Measurements from ENCODE around the gene XRCC4.
"Not testable (repeated sequence)": the region's sequence is repeated elsewhere in the genome, so short reads cannot be mapped to it uniquely, and the experiment has no call there.

Gene XRCC4

DNA sequence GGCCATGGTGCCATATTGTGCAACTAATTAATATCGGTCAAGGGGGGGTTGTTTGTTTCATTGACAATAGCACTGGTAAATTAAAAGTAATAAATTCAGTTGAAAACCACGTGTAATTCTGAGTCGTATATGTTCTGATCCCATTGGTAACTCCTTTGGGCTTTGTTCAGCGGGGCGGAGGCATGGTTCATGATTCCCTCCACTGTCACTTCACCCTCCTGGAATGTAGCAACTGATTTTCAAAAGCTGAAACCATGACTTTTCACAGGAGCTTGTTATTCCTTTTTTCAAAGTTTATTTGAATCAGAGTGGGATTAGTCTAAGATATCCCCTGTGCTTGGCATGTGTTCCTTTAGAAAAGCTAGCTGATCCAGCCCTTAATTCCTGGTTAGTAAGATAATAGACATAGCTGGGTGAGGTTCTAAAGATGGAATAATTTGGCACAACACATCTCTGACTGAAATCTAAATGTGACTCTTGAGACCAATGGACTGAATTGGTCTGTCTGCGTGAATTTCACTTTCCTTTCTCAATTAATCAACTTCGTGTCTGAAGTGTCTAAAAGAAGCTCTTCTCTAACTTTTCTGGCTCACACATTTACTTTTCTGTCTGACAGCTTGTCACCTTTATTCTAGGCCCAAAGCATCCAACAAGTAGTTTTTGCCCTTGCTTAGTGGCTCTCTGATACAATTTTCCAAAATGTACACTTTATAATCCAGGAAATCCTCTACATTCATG is 208.5 kb downstream of the XRCC4 start:
- DNase-seq: no peak

GRCh38 chr5:83294246-83294645 is 216.9 kb downstream of the XRCC4 start:
- DNase-seq: no peak

DNA sequence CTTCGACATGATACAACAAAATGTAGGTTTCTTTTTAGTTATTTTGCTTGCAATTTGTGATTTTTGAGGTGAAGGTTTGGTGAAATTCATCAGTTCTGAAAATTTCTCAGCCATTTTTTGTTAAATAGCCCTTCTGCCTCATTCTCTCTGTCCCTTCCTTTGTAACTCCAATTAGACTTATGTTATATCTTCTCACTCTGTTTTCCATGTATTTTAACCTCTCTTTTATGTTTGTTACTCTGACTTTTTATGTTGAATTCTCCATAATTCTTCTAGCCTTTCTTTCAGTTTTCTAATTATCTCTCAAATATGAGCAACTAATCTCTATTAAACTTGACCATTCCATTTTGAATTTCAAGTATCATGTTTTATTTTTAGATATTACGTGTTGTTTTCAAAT is 222.0 kb downstream of the XRCC4 start:
- no peak for DNase-seq

- DNase-seq: no peak
These were observed 229.4 kb downstream of the XRCC4 start for GRCh38 chr5:83306572-83307241.

DNA sequence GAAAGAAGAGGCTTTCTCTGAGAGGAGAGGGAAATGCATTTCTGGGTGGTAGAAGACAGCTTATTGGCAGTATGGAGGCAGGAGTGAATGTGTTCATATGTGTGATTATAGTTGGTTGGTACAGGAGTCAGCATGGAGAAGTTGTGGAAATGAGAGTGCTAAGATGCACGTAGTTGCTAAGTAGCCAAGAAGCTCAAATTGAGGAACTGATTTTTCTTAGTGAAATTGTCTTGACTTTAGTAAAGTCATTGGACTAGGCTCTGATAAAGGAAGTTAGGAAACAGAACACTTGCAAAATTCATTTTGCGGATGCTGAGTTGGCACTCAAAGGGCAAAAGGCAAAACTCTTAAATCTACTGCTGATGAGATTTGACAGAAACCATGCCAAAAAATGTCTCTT is 235.3 kb downstream of the XRCC4 start:
- DNase-seq: no peak

GRCh38 chr5:83313436-83313835 is 236.1 kb downstream of the XRCC4 start:
- DNase-seq: no peak

GRCh38 chr5:83321483-83322055 is 244.2 kb downstream of the XRCC4 start:
- no peak for DNase-seq

GRCh38 chr5:83322273-83322924 is 245.1 kb downstream of the XRCC4 start:
- no peak for DNase-seq

GRCh38 chr5:83323557-83324180 is 246.3 kb downstream of the XRCC4 start:
- DNase-seq: no peak

DNA sequence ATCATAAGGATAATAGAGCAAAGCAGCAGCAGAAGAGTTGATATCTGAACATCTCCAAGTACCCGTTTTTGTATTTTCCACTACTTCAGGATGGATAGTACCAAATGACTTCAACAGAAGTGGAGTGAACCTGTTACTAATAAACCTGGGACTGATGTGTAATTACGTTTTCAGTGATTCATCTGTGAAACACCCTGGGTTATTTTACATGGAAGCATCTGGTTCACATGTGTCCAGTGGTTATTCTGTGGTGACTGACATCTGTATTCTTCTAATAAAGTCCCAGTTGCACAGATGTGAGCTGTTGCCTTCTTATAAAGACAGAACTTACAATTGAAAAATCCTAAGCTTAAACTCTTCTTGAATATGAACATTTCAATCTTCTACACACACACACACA is 254.5 kb downstream of the XRCC4 start:
- DNase-seq: no peak

DNA sequence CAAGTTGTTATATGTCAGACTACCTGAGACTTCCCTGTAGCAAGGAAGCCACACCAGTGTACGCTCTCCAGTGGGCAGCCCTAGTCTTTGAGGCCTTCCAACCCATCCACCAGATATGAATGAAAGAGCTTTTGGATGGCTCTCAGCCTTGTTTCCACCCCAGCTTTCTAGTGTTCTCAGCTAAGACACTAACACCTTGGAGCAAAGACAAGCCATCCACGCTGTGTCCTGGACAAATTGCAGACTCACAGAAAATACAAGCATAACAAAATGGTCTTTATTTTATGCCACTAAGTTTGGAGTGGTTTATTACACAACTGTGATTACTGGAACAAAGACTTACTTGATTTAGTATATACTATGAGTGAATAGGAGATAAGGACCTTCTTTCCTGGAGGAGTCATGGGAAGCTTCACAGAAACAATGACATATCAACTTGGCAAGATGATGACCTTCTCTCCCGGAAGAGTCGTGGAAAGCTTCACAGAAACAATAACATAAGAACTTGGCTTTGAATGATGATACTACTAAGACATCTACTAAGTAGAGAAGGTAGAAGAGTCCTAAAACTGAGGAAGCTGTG is 260.2 kb downstream of the XRCC4 start:
- DNase-seq: no peak

DNA sequence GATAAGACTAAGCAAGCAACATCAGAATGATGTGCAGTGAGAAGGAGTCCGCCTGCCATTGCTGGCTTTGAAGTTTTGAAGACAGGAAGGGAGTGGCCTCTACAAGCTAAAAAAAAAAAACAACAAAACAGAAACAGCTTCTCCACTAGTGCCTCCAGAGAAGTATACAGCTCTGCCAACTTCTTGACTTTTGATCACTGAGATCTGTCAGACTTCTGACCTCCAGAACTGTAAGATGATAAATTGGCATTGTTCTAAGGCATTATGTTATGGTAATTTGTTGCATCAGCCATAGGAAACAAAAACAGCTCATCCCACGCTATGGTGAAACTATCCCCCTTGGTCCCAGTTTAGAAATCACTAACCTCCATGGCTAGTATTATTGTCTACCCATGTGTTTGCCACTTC is 263.2 kb downstream of the XRCC4 start:
- DNase-seq: no peak

- DNase-seq: no peak
These were observed 264.5 kb downstream of the XRCC4 start for GRCh38 chr5:83341815-83342334.

DNA sequence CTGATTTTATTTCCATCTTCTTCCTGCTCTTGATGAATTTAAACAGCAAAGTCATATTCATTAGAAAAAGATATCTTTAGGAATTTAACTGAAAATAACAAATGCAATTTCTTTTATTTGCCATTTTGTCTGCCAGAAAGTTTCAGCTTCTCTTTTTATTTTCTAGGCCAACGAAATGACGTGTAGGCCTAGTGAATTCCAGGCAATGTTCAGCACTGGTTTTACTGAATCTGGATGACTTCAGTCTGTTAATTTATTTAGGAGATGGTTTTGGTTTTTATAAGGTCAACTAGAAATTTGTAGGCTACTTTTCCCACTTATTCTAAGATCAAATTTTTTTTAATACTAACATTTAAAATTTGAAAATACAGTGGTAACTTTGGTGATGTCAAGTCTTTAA is 265.1 kb downstream of the XRCC4 start:
- no peak for DNase-seq

DNA sequence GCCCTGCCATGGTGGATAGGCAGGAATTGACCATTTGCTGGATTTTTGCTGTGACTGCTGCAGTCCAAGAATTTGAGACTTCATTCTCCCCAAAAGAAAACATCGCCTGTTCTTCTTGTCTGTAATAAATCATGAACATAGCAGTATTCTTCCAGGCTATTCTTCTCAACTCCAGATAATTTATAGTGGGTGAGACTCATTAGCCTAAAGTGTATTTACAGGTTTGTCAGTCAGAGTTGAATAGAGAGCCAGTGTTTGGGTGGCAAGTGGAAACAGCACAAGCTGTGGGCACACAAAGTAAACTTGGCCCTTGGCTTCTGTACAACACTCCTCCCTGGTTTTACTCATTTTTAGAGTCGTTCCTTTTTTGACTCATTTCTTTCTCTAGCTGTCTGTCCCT is 266.0 kb downstream of the XRCC4 start:
- DNase-seq: no peak

GRCh38 chr5:83345423-83345822 is 268.1 kb downstream of the XRCC4 start:
- no peak for DNase-seq

DNA sequence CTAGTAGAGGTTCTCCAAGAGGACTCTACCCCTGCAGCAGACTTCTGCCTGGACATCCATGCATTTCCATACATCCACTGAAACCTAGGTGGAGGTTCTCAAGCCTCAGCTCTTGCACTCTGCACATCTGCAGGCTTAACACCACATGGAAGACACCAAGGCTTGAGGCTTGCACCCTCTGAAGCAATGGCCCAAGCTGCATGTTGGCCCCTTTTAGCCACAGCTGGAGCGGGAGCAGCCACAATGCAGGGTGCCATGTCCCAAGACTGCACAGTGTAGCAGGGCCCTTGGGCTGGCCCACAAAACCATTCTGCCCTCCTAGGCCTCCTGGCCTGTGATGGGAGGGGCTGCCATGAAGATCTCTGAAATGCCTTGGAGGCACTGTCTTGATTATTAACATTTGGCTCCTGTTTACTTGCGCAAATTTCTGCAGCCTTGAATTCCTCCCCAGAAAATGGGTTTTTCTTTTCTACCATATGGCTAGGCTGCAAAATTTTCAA is 271.0 kb downstream of the XRCC4 start:
- no peak for DNase-seq

- no peak for DNase-seq
These were observed 275.9 kb downstream of the XRCC4 start for GRCh38 chr5:83353231-83353630.

DNA sequence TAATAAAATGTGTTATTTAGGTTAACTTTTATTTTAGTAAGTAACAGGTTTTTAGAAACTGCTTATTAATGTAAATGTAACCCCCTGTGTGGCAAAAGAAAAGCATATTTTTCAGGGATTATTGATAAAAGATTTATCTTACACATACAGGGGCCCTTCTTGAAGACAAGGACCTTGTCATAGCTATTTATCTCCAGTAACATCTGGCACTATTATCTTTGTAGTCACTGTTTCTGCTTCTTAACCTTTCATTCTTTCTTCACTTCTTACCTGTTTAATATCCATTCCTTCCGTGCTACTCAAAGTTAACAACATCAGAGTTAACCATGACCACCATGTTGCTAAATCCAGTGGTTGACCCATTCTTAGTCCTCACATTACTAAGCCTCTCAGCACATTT is 276.4 kb downstream of the XRCC4 start:
- DNase-seq: no peak

DNA sequence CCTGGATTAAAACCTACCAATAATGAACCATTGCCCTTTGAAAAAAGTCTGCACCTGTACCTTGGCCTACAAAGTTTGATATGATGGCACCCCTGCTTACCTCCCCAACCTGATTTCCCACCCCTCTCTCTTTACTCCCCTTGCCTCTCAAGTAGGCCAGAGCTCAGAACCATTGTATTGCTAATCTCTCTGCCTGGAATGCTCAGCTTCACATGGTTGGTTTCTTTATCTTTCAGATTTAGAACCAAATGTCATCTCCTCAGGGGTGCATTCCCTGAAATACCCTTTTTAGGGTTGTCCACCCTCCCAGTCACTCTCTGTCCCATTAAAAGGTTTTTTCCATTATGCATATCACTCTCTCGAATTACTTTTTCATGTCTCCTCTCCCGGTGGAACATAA is 277.6 kb downstream of the XRCC4 start:
- DNase-seq: no peak

DNA sequence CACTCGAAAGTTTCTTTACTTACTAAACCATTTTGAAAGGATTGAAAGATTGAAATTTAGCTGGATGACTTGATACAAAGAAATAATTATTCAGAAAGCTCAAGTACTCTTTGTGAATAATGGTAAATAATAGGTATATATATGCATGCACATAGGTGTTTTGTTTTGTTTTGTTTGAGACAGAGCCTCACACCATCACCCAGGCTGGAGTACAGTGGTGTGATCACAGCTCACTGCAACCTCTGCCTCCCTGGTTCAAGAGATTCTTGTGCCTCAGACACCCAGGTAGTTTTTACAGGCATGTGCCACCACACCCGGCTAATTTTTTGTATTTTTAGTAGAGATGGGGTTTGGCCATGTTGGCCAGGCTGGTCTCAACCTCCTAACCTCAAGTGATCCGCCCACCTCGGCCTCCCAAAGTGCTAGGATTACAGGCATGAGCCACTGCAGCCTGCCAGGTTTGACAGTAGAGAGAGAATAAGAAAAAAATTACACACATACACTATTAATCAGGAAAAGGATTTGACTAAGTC is 278.2 kb downstream of the XRCC4 start:
- not testable (repeated sequence) for DNase-seq

GRCh38 chr5:83357621-83358231 is 280.4 kb downstream of the XRCC4 start:
- DNase-seq: no peak
